GM18867 (cell line): Measurements from ENCODE around the gene ANAPC13.
A peak's percentile ranks its signal among the peaks of the same experiment; 100 is the strongest.

Experiments used
- ATAC-seq: cut with Tn5 transposase; IDR thresholded peaks from one replicate; pipeline ENCODE4 v1.9.1; 2021; ENCODE audit warnings: mild to moderate bottlenecking, moderate library complexity; ENCODE audit not compliant: unreplicated experiment

The ANAPC13 gene

GRCh38 chr3:134483195-134483900, 2.4 kb downstream of the ANAPC13 start:
- no peak for ATAC-seq

GRCh38 chr3:134482622-134483021, 3.2 kb downstream of the ANAPC13 start:
- ATAC-seq, result no peak

- no peak for ATAC-seq
Observed at GRCh38 chr3:134481166-134481565, 4.6 kb downstream of the ANAPC13 start.

- ATAC-seq, result no peak
Observed at GRCh38 chr3:134480546-134480945, 5.2 kb downstream of the ANAPC13 start.

GRCh38 chr3:134477938-134478337, 7.8 kb downstream of the ANAPC13 start:
- ATAC-seq, result no peak

GRCh38 chr3:134477002-134477401, 8.8 kb downstream of the ANAPC13 start:
- no peak for ATAC-seq

- no peak for ATAC-seq
Observed at GRCh38 chr3:134476306-134476705, 9.5 kb downstream of the ANAPC13 start.

- ATAC-seq, result no peak
Observed at GRCh38 chr3:134474956-134475355, 10.8 kb downstream of the ANAPC13 start.

GRCh38 chr3:134473868-134474546, 11.8 kb downstream of the ANAPC13 start:
- ATAC-seq, result peak; percentile 58

GRCh38 chr3:134472831-134473230, 13.0 kb downstream of the ANAPC13 start:
- ATAC-seq, result no peak

GRCh38 chr3:134471521-134472193, 14.1 kb downstream of the ANAPC13 start:
- ATAC-seq, result no peak

GRCh38 chr3:134468519-134468918, 17.3 kb downstream of the ANAPC13 start:
- ATAC-seq, result no peak

GRCh38 chr3:134466331-134466730, 19.5 kb downstream of the ANAPC13 start:
- no peak for ATAC-seq

- ATAC-seq, result no peak
Observed at GRCh38 chr3:134464689-134465365, 21.0 kb downstream of the ANAPC13 start.

GRCh38 chr3:134464064-134464688, 21.6 kb downstream of the ANAPC13 start:
- no peak for ATAC-seq

- ATAC-seq, result no peak
Observed at GRCh38 chr3:134463676-134464063, 22.1 kb downstream of the ANAPC13 start.

GRCh38 chr3:134462331-134462941, 23.3 kb downstream of the ANAPC13 start:
- ATAC-seq, result no peak

- ATAC-seq, result no peak
Observed at GRCh38 chr3:134460965-134461364, 24.8 kb downstream of the ANAPC13 start.

GRCh38 chr3:134459562-134459961, 26.2 kb downstream of the ANAPC13 start:
- no peak for ATAC-seq

- no peak for ATAC-seq
Observed at GRCh38 chr3:134458406-134458945, 27.3 kb downstream of the ANAPC13 start.
